ENCODE measurements around the gene PI4K2B. TPM values are rescaled to one million over a fixed set of nuclear protein-coding genes. Genes with fewer than 3 reads are reported as not detected.
"Not testable (repeated sequence)": the region's sequence is repeated elsewhere in the genome, so short reads cannot be mapped to it uniquely, and the experiment has no call there.

The PI4K2B gene
- polyA plus RNA-seq, 3 donors = 12.4 to 18.1 (median 16.7) TPM

GRCh38 chr4:25238052-25238451, 4.2 kb downstream of the PI4K2B start:
- no peak for DNase-seq

- not testable (repeated sequence) for DNase-seq
Measured at GRCh38 chr4:25239528-25239927, 5.7 kb downstream of the PI4K2B start.

- not testable (repeated sequence) for DNase-seq
Measured at GRCh38 chr4:25240754-25241210, 6.9 kb downstream of the PI4K2B start.

- not testable (repeated sequence) for DNase-seq
Measured at GRCh38 chr4:25242195-25242594, 8.4 kb downstream of the PI4K2B start.

GRCh38 chr4:25245181-25245580, 11.3 kb downstream of the PI4K2B start:
- no peak for DNase-seq

GRCh38 chr4:25246680-25247611, 13.1 kb downstream of the PI4K2B start:
- no peak for DNase-seq

- DNase-seq = not testable (repeated sequence)
Measured at GRCh38 chr4:25248875-25249274, 15.0 kb downstream of the PI4K2B start.

- DNase-seq = not testable (repeated sequence)
Measured at GRCh38 chr4:25249494-25249893, 15.7 kb downstream of the PI4K2B start.

- DNase-seq = no peak
Measured at GRCh38 chr4:25252230-25253070, 18.6 kb downstream of the PI4K2B start.

GRCh38 chr4:25253071-25253445, 19.2 kb downstream of the PI4K2B start:
- peak; percentile 14 for DNase-seq

GRCh38 chr4:25253786-25254185, 20.0 kb downstream of the PI4K2B start:
- DNase-seq = not testable (repeated sequence)

- DNase-seq = no peak
Measured at GRCh38 chr4:25258980-25259578, 25.2 kb downstream of the PI4K2B start.

- DNase-seq = no peak
Measured at GRCh38 chr4:25271866-25272265, 38.0 kb downstream of the PI4K2B start.

- DNase-seq = no peak
Measured at GRCh38 chr4:25280210-25280609, 46.4 kb downstream of the PI4K2B start.

- no peak for DNase-seq
Measured at GRCh38 chr4:25283948-25284347, 50.1 kb downstream of the PI4K2B start.

- no peak for DNase-seq
Measured at GRCh38 chr4:25284466-25284865, 50.6 kb downstream of the PI4K2B start.

GRCh38 chr4:25290490-25291067, 56.7 kb downstream of the PI4K2B start:
- DNase-seq = no peak

- no peak for DNase-seq
Measured at GRCh38 chr4:25291158-25291733, 57.4 kb downstream of the PI4K2B start.

GRCh38 chr4:25297528-25298242, 63.9 kb downstream of the PI4K2B start:
- no peak for DNase-seq

GRCh38 chr4:25299476-25300203, 65.8 kb downstream of the PI4K2B start:
- DNase-seq = peak; percentile 29
